ENCODE results near the gene PEX12.

GRCh38 chr17:35616536-35616935, 38.2 kb upstream of the PEX12 start:
- TF ChIP-seq CTCF (IDR thresholded peaks at IDR 0.05) (no peak), REST (IDR thresholded peaks at IDR 0.05) (no peak), USF2 (IDR thresholded peaks at IDR 0.05) (no peak), MAX (IDR thresholded peaks at IDR 0.05) (no peak), POLR2A (IDR thresholded peaks at IDR 0.05; ENCODE audit: low read length) (no peak), RARB (CRISPR knock-in tag; IDR thresholded peaks at IDR 0.05) (no peak), PBX3 (IDR thresholded peaks at IDR 0.05) (no peak), SMC3 (IDR thresholded peaks at IDR 0.05) (no peak), RFX5 (IDR thresholded peaks at IDR 0.05) (no peak), RNF2 (IDR thresholded peaks at IDR 0.05; ENCODE audit: borderline replicate concordance, low read depth) (no peak)
